ENCODE measurements around the gene ABO.
"Not testable (repeated sequence)": the region's sequence is repeated elsewhere in the genome, so short reads cannot be mapped to it uniquely, and the experiment has no call there.

Gene ABO

DNA sequence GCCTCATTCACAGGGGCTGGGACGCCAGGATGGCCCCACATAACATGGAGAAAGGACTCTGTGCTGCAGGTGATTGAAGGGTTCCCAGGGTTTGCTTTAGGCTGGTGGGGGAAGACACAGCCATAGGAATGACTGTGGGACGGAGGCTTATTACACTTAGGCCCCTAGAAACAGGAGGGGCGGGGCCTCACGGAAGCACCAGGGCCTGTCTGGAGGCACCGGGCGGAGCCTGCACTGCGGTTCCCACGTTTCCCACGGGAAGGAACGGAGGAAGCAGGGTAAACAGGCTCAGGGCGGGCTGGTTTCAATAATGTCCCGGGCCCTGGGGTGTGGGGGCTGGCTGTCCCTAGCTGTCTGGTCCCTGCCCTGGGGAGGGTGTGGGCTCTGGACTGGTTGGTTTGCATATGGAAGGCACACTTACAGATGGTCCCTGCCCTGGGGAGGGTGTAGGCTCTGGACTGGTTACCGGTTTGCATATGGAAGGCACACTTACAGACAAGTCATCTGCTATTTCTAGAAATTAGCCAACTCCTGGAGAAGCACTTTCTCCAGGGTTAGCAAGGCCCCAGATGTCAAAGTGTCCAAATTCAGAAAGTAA is 51.7 kb downstream of the ABO start:
- not testable (repeated sequence) for DNase-seq

DNA sequence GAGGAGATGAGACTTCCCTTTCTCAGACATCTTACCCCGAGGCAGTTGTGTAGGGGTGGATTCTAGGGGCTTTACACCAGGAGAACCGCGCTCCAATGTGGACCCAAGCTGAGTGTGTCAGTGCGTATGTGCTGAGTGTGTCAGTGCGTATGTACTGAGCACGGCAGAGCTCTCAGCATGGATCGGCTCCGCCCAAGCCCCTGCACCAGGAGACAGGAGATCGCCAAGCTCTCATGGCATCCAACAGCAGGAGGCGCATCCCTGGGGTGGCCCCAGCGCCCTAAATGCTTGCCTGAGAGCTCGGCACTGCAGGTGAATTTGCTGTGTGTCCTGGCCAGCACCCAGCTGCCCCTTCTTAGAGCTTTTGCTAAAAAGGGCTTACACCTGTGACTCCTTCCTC is 53.0 kb downstream of the ABO start:
- not testable (repeated sequence) for DNase-seq

DNA sequence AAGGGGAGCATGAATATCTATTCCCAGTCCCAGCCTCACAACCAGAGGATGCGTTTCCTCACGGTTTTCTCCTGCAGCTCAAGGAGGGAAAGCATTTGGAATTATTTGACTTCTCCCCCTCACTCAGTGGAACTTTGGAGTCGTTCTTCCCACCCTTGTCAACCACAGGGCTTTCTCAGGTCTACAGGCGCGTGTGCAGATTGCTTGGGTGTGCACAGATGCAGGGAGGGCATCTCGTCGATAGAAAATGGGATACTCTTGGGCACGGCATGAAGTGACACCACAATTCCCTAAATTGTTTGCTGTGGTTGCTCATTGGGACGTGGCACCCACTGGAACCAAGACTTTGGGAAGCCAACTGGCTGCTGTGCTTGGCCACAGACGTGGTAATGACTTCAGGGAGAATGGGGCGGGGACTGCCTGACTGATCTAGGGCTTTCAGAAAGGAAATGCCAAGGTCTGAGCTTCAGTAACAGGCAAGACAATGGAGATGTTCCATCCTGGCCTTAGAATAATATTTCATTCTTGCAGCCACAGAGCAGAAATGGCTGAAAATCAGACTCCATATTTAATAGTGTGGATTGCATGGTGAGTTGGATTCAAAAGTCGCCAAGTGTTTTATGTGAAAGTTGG is 53.7 kb downstream of the ABO start:
- no peak for DNase-seq

DNA sequence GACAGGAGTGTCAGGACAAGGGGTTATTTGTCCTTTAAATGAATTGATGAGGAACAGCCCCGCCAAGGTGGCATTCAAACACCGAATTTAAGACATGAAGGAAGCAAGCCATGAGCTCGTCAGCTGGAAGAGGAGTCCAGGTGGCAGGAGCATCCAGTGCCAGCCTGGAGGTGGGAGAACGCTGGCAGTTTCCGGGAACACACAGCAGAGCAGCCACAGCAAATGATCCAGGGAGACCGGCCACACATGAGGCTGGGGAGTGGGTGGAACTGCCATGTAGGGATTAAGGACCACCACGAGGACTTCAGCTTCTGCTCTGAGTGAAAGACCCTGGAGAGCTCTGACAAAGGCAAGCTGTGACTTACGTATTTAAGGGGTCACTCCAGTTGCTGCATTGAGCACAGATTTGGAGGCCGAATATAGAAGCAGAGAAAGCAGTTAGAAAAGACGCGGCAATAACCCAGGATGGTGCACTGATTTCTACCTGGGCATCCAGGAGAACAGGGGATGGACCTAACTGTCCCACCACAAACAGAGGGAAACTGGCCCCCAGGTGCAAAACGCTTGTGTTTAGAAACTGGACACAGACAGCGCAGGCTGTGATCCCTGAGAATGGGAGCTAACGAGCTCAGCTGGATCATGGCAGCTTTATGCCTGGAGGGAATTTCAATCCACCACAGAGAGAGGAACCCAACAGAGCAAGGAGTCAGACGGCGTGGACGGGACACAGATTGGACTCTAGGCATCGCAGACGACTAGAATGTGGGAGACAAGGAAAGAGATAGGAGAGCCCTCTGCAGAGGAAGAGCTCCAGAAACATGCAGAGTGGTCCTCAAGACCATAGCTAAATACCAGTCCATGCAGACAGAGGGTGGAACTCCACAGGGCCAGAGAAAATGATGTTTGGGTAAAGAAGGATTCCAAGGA is 56.7 kb downstream of the ABO start:
- DNase-seq = not testable (repeated sequence)

DNA sequence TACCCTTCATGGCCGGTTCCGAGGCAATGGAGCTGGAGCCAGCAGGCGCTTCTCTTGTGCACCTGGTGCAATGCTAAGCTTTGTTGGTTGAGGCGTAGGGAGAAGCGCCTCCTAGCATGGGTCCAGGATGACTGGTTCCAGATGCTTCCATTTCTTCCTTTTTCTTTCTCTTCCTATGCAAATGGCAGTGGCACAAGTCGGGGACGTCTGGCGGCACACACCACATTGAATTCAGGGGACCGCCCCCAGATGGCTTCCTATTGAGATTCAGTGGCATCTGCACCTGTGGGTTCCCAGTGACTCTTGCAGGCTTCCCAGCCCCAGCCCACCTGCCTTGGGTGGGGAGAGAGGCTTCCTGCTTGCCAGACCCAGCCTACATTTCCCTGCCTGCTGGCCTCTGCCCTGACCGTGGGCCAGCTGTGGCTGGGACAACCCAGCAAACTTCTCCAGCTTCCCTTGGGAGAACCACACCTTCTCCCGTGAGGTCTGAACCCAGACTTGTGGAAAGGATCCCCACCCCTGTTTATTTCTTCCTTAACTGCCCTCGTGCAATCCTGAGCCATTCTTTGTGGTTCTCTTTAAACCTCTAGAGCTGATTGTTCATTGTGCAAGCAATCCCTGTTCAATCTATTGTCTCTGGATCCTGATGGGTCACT is 57.5 kb downstream of the ABO start:
- not testable (repeated sequence) for DNase-seq

DNA sequence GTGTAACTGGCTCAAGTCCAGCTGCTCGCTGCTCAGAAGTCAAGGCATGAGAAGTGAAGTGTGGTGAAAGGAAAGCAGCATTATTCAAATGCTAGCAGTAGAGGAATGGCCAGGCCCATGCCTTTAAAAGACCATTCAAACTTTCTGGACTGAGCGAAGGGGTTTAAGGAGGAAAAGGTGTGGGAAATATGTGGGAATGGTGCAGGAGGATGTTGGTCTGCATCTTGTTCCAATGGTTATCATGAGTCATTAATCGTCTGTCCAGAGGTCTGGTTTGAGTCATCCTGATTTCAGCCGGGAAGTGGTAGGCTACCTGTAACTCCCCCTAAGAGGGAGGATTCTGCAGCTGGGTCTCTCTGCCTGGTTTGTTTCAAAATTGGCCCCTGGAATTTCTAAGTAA is 60.7 kb downstream of the ABO start:
- DNase-seq = not testable (repeated sequence)

DNA sequence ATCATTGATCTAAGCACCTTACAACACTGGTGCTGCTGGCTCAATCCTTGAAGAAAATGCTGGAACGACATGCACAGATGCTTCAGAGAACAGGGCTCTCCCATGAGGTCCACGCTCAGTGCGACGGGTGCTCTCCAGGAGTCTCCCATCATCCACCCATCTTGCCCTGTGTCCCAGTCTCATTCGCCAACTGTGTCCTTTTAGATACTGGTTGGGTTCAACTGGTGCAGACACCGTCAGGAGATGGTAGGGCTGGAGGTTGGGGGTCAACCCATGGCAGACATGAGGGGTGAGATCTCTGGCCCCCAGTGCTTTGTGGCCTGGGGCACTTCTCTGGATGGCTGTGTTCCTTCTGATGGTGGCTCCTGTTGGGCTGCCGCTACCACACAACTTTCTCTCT is 64.4 kb downstream of the ABO start:
- no peak for DNase-seq

DNA sequence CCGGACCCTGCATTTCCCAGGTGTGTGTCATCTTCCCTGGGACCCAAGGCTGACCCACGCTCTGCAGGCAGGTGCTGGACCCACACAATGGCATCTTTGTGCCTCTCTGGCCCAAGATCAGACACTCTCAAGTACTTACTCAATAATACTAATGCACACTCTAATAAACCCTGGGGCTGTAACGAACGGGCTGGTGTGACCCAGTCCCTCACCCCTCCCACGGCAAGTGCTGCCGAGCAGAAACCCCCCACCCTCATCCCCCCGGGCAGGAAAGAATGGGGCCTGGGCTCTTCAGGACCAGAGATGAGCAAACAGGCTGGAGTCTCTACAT is 64.8 kb downstream of the ABO start:
- no peak for DNase-seq

DNA sequence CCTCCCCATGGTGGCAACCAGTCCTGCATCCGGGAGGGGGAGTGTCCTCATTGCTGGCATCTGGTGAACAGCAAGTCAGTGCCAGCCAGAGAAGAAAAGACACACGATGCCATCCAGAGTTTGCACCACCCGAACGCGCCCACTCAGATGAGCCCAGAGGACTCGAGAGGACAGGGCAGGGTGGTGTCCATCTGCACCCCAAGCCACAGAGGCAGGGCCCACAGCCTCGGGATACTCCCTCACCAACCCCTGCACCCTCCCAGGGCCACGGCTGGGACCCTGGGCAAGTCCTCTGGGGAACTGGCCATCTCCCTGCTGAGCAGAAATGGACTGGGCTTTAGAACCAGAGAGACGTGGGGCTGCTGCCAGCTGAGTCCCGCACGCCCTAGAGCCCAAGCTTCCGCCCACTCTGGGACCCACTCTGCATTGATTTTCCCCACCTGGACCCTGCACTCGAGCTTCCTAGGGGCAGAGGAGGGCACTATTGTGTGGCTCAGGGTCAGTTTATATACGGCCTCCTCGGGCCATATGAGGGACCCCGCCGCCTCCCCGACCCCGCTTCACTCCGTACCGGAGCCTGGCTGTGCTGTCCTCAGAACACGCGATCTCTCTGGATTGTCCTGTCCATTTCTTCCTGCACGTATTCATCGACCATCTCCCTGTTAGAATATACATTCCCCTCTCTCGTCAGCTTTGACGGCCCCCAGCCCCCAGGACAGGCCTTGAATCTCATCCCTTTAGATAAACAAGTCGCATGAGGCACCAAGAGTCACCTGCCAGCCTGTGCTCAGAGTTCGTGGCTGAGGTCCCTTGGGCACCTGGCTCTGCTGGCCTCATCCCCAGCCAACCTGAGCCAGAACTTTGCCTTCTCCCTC is 65.4 kb downstream of the ABO start:
- DNase-seq = not testable (repeated sequence)

DNA sequence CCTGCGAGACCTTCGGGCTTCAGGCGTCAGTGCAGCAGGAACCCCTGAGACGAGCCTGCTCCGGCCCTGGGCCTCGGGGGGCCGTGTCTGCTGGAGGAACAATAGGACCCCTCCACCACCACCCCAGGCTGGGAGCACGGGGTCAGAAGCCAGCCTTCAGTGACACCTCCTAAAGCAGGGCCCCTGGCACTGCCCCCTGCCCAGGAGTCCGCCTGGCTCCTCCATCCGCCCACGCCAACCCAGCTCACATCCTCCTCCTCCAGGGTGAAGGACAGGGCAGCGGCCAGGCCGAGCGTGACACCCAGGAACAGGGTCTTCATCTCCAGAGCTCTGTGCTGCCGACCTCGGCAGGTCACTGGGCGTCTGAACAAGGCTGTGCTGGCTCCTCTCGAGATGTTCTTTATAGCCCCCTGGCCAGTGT is 66.1 kb downstream of the ABO start, which contains the start of gene OBP2B:
Gene OBP2B (minus strand): TSS at position 371 of the 421 bp plus-strand sequence. CDS start 51 bp downstream, at position 320.
- not testable (repeated sequence) for DNase-seq

DNA sequence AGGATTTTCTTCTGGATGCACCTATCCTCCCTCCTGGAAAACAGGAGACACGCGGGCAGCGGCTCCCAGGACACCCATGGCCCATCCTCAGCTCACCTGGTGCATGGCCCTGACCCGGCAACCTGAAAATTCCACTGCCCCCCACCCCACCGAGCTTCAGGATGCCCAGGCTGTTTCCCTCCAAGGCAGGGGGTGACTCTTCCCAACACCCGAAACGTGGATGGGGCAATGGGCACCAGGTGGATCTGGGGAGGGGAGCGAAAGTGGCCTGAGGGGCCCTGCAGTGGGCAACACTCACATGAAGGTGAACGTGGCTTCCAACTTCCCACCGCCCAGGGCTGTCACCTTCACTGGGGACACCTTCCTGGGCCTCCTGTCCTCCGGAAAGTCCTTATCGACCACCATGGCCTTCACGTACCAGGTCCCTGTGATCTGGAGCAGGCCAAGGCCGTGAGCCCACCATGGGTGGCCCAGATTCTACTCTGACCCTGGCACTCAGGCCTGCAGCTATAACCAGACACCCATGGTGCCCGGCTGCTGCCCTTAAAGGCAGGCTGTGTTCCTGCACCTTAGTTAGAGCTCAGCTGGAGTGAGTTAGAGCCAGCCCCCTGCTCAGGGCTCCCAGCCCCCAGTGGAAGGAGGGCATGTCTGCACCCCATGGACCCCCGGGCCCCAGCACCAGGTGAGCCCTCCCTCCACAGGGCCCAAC is 66.7 kb downstream of the ABO start:
- not testable (repeated sequence) for DNase-seq

DNA sequence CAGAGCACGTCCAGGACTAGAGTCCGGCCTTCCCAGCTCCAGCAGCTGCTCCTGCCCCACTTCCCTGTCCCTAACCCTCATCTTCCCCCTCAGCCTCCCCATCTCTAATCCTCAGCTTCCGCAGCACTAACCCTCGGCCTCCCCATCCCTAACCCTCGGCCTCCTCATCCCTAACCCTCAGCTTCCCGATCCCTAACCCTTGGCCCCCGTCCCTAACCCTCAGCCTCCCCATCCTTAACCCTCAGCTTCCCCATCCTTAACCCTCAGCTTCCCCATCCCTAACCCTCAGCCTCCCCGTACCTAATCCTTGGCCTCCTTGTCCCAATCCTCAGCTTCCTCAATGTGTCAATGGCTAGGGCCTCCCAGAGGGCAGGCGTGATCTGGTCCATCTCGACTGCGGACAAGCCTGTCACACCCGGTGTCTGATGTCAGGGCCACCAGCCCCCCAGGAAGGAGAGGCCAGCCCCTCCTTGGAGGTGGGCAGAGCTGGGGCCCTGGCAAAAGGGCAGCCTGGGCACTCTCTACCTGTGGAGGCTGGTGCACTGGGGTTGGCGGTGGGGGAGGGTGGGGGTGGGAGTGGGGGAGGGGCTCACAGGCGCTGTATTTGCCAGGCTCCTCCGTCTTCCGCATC is 67.3 kb downstream of the ABO start:
- no peak for DNase-seq

DNA sequence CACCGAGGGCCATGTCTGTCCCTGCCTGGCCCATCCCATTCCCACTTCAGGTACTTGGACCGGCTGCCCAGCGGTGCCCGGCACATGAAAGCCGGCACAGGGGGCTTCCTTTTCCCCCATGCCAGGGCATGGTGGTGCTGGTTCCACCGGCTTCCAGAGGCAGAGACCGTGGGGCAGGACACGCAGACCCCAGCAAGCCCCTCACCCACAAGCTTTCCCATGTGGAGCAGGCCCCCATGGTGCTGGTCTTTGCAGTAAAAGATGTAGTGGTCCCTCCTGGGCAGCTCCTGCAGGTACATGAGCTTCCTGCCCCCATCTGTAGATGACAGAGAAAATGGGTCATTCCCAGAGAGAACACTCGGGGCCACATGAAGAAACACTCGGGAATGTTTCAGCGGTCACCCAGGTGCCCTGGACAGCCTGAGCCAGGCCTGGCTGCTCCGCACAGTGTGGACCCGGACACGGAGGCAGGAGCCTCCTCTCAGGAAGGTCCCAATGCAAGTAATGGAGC is 67.9 kb downstream of the ABO start:
- no peak for DNase-seq

DNA sequence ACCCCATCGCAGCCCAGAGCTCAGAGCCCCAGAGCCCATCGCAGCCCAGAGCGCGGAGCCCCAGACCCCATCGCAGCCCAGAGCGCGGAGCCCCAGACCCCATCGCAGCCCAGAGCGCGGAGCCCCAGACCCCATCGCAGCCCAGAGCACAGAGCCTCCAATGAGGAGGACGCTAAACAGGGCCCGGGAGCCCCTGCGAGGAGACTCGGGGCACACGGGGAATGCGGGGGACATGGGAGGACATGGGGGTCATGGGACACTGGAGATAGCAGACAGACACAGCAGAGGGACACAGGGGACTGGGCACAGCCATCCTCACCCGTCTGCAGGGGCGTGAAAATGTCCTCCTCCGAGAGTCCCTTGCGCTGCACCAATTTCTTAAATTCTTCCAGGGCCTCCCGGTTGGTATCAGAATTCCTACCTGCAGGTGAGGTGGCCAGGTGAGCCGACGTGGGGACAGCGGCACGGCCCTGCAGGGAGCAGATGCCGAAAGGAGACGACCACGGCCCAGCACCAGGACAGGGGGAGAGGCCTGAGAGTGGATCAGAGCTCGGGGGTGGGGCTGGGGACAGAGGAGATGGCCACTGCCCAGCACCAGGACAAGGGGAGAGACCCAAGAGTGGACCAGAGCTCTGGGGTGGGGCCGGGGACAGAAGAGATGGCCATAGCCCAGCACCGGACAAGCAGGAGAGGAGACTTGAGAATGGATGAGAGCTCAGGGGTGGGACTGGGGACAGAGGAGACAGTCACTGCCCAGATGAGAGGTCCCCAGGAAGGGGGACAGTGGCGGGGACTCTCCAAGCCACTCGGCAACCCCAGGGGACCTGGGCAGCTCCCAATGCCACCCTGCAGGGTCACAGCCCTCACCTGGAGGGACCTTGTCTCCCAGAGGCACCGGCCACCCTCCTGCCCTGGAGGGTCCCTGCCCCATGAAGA is 68.7 kb downstream of the ABO start:
- no peak for DNase-seq

DNA sequence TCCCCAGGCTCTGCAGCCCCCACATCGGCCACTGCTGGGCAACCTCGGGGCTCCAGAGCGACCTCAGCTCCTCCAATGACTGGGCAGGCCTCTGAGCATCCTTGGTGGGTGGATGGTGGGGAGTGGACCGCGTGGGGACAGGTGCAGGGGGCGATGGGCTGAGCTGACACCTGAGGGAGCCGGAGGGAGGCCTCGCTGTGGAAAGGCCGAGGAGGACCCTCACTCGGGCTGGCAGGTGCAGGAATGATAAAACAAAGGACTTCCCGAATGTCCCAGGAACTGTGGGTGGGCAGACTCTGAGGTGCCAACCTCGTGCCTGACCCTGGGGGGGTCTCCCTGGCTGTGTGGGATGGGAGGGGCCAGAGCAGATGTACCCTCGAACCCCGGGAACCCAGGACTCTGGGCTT is 69.5 kb downstream of the ABO start:
- not testable (repeated sequence) for DNase-seq
